GM10248 (cell line): ENCODE data around the gene PKNOX2.

ENCODE experiments used
- CTCF ChIA-PET: fragments of 300-600 bp; sonication (Branson Sonifier 250); formaldehyde crosslinking; extraction: SDS; loops from one replicate; lab custom pipeline; 2021; ENCODE audit warnings: antibody characterized with exemption; lab: Yijun Ruan, JAX
- POLR2A ChIA-PET: fragments of 350-650 bp; sonication (Branson Sonifier 250); formaldehyde crosslinking; extraction: SDS; loops from one replicate; lab custom pipeline; 2020; ENCODE audit warnings: antibody characterized with exemption; lab: Yijun Ruan, JAX
- DNase-seq: peaks from one replicate; pipeline ENCODE4 v3.0.0; 2012; ENCODE audit errors: extremely low spot score
- CTCF ChIP-seq: IDR thresholded peaks from 2 replicates; pipeline ENCODE4 v1.5.1; 2012; ENCODE audit warnings: mild to moderate bottlenecking, low read depth; ENCODE audit errors: extremely low read depth, missing control alignments, control extremely low read depth

The PKNOX2 gene

GRCh38 chr11:125263268-125263790, 98.8 kb downstream of the PKNOX2 start:
- ChIA-PET CTCF (no interaction called here), POLR2A (no interaction called here)
- DNase-seq, result no peak
- no peak for TF ChIP-seq CTCF

- POLR2A ChIA-PET, result no interaction called here
- no peak for TF ChIP-seq CTCF
- CTCF ChIA-PET, result no interaction called here
Measured at GRCh38 chr11:125264100-125265022, 99.8 kb downstream of the PKNOX2 start.

DNA sequence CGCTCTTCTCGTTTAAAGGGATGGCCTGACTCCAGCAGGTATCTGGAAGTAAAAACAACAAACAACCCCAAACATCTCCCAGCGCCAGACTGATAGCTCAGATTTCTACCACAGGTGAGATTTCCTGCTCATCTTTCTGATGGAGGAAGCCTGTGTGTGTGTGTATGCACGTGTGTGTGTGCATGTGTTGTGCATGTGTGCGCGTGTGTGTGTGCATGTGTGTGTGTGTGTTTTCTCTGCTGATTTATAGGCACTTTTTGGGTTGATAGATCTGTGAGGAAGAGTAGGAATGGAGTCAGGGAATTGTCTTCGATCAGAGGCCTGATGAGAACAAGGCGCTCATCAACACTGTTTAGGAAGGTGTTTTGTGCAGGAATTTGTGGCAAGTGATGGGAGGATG, 103.0 kb downstream of the PKNOX2 start:
- POLR2A ChIA-PET, result no interaction called here
- CTCF ChIA-PET, result interaction anchor here (1.8 kb wide), 1 partner anchor 15 kb away, joined by 4 read pairs; no protein-coding TSS in a partner anchor
- no peak for TF ChIP-seq CTCF
- DNase-seq, result no peak

More at GRCh38 chr11:125264100-125265022, 99.8 kb downstream of the PKNOX2 start:
- no peak for DNase-seq

- no peak for DNase-seq
- ChIA-PET POLR2A (no interaction called here), CTCF (interaction anchor here (1.8 kb wide), 1 partner anchor 14 kb away, joined by 4 read pairs; no protein-coding TSS in a partner anchor)
- TF ChIP-seq CTCF, result no peak
Measured at GRCh38 chr11:125268611-125269010, 104.1 kb downstream of the PKNOX2 start.

GRCh38 chr11:125270106-125270505, 105.6 kb downstream of the PKNOX2 start:
- no peak for TF ChIP-seq CTCF
- DNase-seq, result no peak
- ChIA-PET POLR2A (no interaction called here), CTCF (no interaction called here)

- no peak for DNase-seq
- POLR2A ChIA-PET, result no interaction called here
- CTCF ChIA-PET, result no interaction called here
- no peak for TF ChIP-seq CTCF
Measured at GRCh38 chr11:125270711-125271110, 106.2 kb downstream of the PKNOX2 start.
